Liver (tissue), 9 donors: ENCODE measurements around the gene MAPKBP1. TPM values are rescaled to one million over a fixed set of nuclear protein-coding genes. Genes with fewer than 3 reads are reported as not detected.
A peak's percentile ranks its signal among the peaks of the same experiment; 100 is the strongest.

Source experiments
- DNase-seq: peaks from one replicate; pipeline ENCODE4 v3.0.0-alpha.2; 2017; ENCODE audit warnings: low spot score
- H3K27ac ChIP-seq, 2 donors: one replicate each; pipeline ENCODE4 v1.7.0; 2013; ENCODE audit warnings: inconsistent platforms in 2 of 2, low read length in 2 of 2, control low read depth in 1 of 2, low read depth in 1 of 2, mild to moderate bottlenecking in 1 of 2
- H3K27me3 ChIP-seq, 4 donors: one replicate each; pipeline versions ENCODE4 v1.6.1 to v1.7.0; 2013; ENCODE audit warnings: low read length in 3 of 4, inconsistent platforms in 1 of 4, mild to moderate bottlenecking in 1 of 4, moderate library complexity in 1 of 4; ENCODE audit not compliant: control insufficient read depth in 4 of 4, insufficient read depth in 4 of 4
- H3K36me3 ChIP-seq, 4 donors: one replicate each; pipeline versions ENCODE4 v1.6.1 to v1.7.0; 2013; ENCODE audit warnings: low read length in 3 of 4, mild to moderate bottlenecking in 3 of 4, low read depth in 1 of 4, moderate library complexity in 1 of 4; ENCODE audit not compliant: control insufficient read depth in 4 of 4, insufficient read depth in 3 of 4
- H3K4me1 ChIP-seq, 4 donors: one replicate each; pipeline versions ENCODE4 v1.6.1 to v1.7.0; 2013; ENCODE audit warnings: low read length in 3 of 4, mild to moderate bottlenecking in 3 of 4, moderate library complexity in 1 of 4; ENCODE audit not compliant: control insufficient read depth in 4 of 4, insufficient read depth in 4 of 4
- H3K4me3 ChIP-seq, 3 donors: one replicate each; pipeline versions ENCODE4 v1.6.1 to v1.7.0; 2013; ENCODE audit warnings: low read length in 3 of 3, control low read depth in 1 of 3, low read depth in 1 of 3, mild to moderate bottlenecking in 1 of 3
- H3K9ac ChIP-seq, 2 donors: one replicate each; pipeline ENCODE4 v1.7.0; 2013; ENCODE audit warnings: low read length in 2 of 2, mild to moderate bottlenecking in 2 of 2, moderate library complexity in 2 of 2, control low read depth in 1 of 2, low read depth in 1 of 2
- H3K9me3 ChIP-seq, 4 donors: one replicate each; pipeline versions ENCODE4 v1.6.1 to v1.7.0; 2013; ENCODE audit warnings: low read length in 3 of 4; ENCODE audit not compliant: control insufficient read depth in 4 of 4
- ATF3 ChIP-seq: IDR thresholded peaks from 2 replicates; pipeline ENCODE4 v1.6.1; 2016; ENCODE audit warnings: antibody characterized with exemption
- CTCF ChIP-seq: fragments of 150-350 bp; IDR thresholded peaks from 2 replicates; pipeline ENCODE4 v1.5.1; 2017; ENCODE audit warnings: improper control_type of control experiment, low read depth, low read length; ENCODE audit not compliant: missing input control
- EGR1 ChIP-seq, 2 donors: IDR thresholded peaks; 2 replicates each; pipeline ENCODE4 v1.6.1; 2016 to 2018; ENCODE audit warnings: antibody characterized with exemption in 2 of 2, low read depth in 2 of 2
- FOXA1 ChIP-seq: IDR thresholded peaks from 2 replicates; pipeline ENCODE4 v1.6.1; 2016; ENCODE audit warnings: antibody characterized with exemption
- HNF4A ChIP-seq, 2 donors: conservative IDR thresholded peaks; 2 replicates each; pipeline ENCODE4 v1.6.1; 2016; ENCODE audit warnings: antibody characterized with exemption in 2 of 2, mild to moderate bottlenecking in 2 of 2
- HNF4G ChIP-seq: IDR thresholded peaks from 2 replicates; pipeline ENCODE4 v1.6.1; 2016; ENCODE audit warnings: antibody characterized with exemption
- JUND ChIP-seq, 2 donors: IDR thresholded peaks; 2 replicates each; pipeline ENCODE4 v1.6.1; 2016; ENCODE audit warnings: antibody characterized with exemption in 2 of 2
- NR2F2 ChIP-seq: IDR thresholded peaks from 2 replicates; pipeline ENCODE4 v1.6.1; 2016; ENCODE audit warnings: antibody characterized with exemption
- RXRA ChIP-seq, 2 donors: IDR thresholded peaks; 2 replicates each; pipeline ENCODE4 v1.6.1; 2017 to 2018; ENCODE audit warnings: antibody characterized with exemption in 2 of 2, mild to moderate bottlenecking in 1 of 2
- SP1 ChIP-seq: IDR thresholded peaks from 2 replicates; pipeline ENCODE4 v1.6.1; 2018; ENCODE audit warnings: antibody characterized with exemption, mild to moderate bottlenecking
- ZBTB33 ChIP-seq: IDR thresholded peaks from 2 replicates; pipeline ENCODE4 v1.6.1; 2016; ENCODE audit warnings: antibody characterized with exemption
- WGBS: extraction: QIAGEN DNeasy Blood & Tissue Kit; methylation state at CpG from one replicate; pipeline ENCODE4 v1.1.7; 2013; 5-methylcytosine and 5-hydroxymethylcytosine counted together
- polyA plus RNA-seq, 2 donors: library from polyadenylated mRNA; stranded (reverse) in 1 of 2; unstranded in 1 of 2; fragments of 200-250 nt in 1 of 2; fragments of >200 nt in 1 of 2; fragmentation: Nextera tagmentation in 1 of 2; extraction: Ambion mirVana in 1 of 2; gene quantifications; one replicate each; pipeline versions ENCODE4 v1.2.1 to v1.2.3, GENCODE V29; 2013 to 2015
- total RNA-seq, 2 donors: library from RNA; depleted of rRNA; stranded (reverse); fragments of >200 nt; gene quantifications; one replicate each; pipeline ENCODE4 v1.2.3, GENCODE V29; 2014
- donor health status: healthy.
- donor health status: healthy.
- donor health status: healthy.
- donor health status: healthy.
- donor health status: healthy.

The MAPKBP1 gene
- total and polyA plus RNA-seq, 4 donors, result 0.89 to 10.3 (median 2.7) TPM

GRCh38 chr15:41797201-41797944 lies 23.1 kb downstream of the MAPKBP1 start:
- no peak for TF ChIP-seq RXRA (IDR thresholded peaks at IDR 0.05)
- no peak for DNase-seq
- Histone ChIP-seq H3K4me3 (no peak overlapping the region), H3K4me1 (no peaks in the 10 kb centered on the region), H3K9ac (no peak overlapping the region), H3K27ac (no peak overlapping the region), H3K27me3 (no peaks in the 10 kb centered on the region), H3K9me3 (no peaks in the 10 kb centered on the region), H3K36me3 (peaks cover 0 to 3% (median 0%) of the 10 kb centered on the region in 4 donors)
- 90% methylated on average over 8 of the region's 8 CpGs for WGBS

GRCh38 chr15:41798607-41799487 lies 24.6 kb downstream of the MAPKBP1 start:
- DNase-seq, result no peak
- H3K4me1 ChIP-seq, result no peaks in the 10 kb centered on the region

GRCh38 chr15:41799488-41799805 lies 25.2 kb downstream of the MAPKBP1 start:
- TF ChIP-seq SP1, result no peak
- no peak for TF ChIP-seq CTCF
- no peak for TF ChIP-seq HNF4G
- TF ChIP-seq EGR1 (IDR thresholded peaks at IDR 0.05; ENCODE audit: low read depth in 2 of 2), result no peak
- TF ChIP-seq RXRA (IDR thresholded peaks at IDR 0.05), result no peak
- TF ChIP-seq ATF3, result no peak
- no peak for TF ChIP-seq ZBTB33
- Histone ChIP-seq H3K4me3 (no peak overlapping the region), H3K9me3 (no peaks in the 10 kb centered on the region), H3K9ac (no peak overlapping the region), H3K4me1 (no peaks in the 10 kb centered on the region), H3K36me3 (peaks cover 0 to 3% (median 0%) of the 10 kb centered on the region in 4 donors), H3K27me3 (no peaks in the 10 kb centered on the region), H3K27ac (no peak overlapping the region)
- DNase-seq, result no peak
- WGBS, result 89% methylated on average over 5 of the region's 5 CpGs

More at GRCh38 chr15:41798607-41799487, 24.6 kb downstream of the MAPKBP1 start:
- Histone ChIP-seq H3K27ac (no peak overlapping the region), H3K36me3 (peaks cover 0 to 3% (median 0%) of the 10 kb centered on the region in 4 donors), H3K9ac (no peak overlapping the region), H3K27me3 (no peaks in the 10 kb centered on the region), H3K9me3 (no peaks in the 10 kb centered on the region), H3K4me3 (no peak overlapping the region)
- TF ChIP-seq HNF4A (conservative IDR thresholded peaks at IDR 0.05), result peak in 1 of 2 donors; percentile 47
- no peak for TF ChIP-seq FOXA1
- TF ChIP-seq SP1, result no peak
- TF ChIP-seq NR2F2, result no peak
- peak in 1 of 2 donors; percentile 8 for TF ChIP-seq JUND (IDR thresholded peaks at IDR 0.05)
- 95% methylated on average over 9 of the region's 9 CpGs for WGBS
